Fibroblast of the aortic adventitia (primary cell): ENCODE results near the gene ADAMTS2. TPM values are rescaled to one million over a fixed set of nuclear protein-coding genes. Genes with fewer than 3 reads are reported as not detected.

Experiments used
- DNase-seq: peaks from one replicate; pipeline ENCODE4 v3.0.0-alpha.2; 2010; ENCODE audit warnings: low read depth
- H3K4me3 ChIP-seq: 2 replicates; pipeline ENCODE4 v1.5.1; 2011; ENCODE audit warnings: low read depth, mild to moderate bottlenecking, control low read depth, low read length, moderate library complexity
- CTCF ChIP-seq: IDR thresholded peaks from 2 replicates; pipeline ENCODE4 v1.5.1; 2011; ENCODE audit warnings: mild to moderate bottlenecking, low read length, control low read depth, inconsistent platforms; ENCODE audit not compliant: insufficient read depth
- total RNA-seq: library from RNA; depleted of rRNA; stranded (reverse); fragments of >200 nt; gene quantifications from 2 replicates; pipeline ENCODE4 v1.2.3, GENCODE V29; 2012; ENCODE audit warnings: low replicate concordance

The ADAMTS2 gene
- total RNA-seq, 1 donor: 25.8 TPM

- DNase-seq: no peak
- TF ChIP-seq CTCF: no peak
- H3K4me3 ChIP-seq: no peak overlapping the region
Observed at GRCh38 chr5:179367491-179367890, 22.2 kb upstream of the ADAMTS2 start.

GRCh38 chr5:179362355-179362754, 17.1 kb upstream of the ADAMTS2 start:
- no peak for DNase-seq
- TF ChIP-seq CTCF: no peak
- no peak overlapping the region for H3K4me3 ChIP-seq

- DNase-seq: no peak
- no peak overlapping the region for H3K4me3 ChIP-seq
- no peak for TF ChIP-seq CTCF
Observed at GRCh38 chr5:179361037-179361603, 15.9 kb upstream of the ADAMTS2 start.

GRCh38 chr5:179357031-179357430, 11.8 kb upstream of the ADAMTS2 start:
- peak; percentile 11 for DNase-seq
- H3K4me3 ChIP-seq: no peak overlapping the region
- TF ChIP-seq CTCF: no peak

- peak; percentile 65 for DNase-seq
- no peak for TF ChIP-seq CTCF
- H3K4me3 ChIP-seq: no peak overlapping the region
Observed at GRCh38 chr5:179355976-179356974, 11.0 kb upstream of the ADAMTS2 start.

GRCh38 chr5:179354305-179354882, 9.1 kb upstream of the ADAMTS2 start:
- TF ChIP-seq CTCF: no peak
- DNase-seq: no peak
- no peak overlapping the region for H3K4me3 ChIP-seq
